Immature natural killer cell (primary cell): ENCODE measurements around the gene RIBC1. TPM values are rescaled to one million over a fixed set of nuclear protein-coding genes. Genes with fewer than 3 reads are reported as not detected.
"Not testable (repeated sequence)": the region's sequence is repeated elsewhere in the genome, so short reads cannot be mapped to it uniquely, and the experiment has no call there.

ENCODE experiments used
- DNase-seq, 3 donors: peaks; one replicate each; pipeline ENCODE4 v3.0.0; 2022; ENCODE audit warnings: mixed read lengths in 1 of 3
- H3K27ac Mint-ChIP-seq, 6 donors: one replicate each; pipeline ENCODE4 v1.8.0; 2020; ENCODE audit warnings: mixed read lengths in 6 of 6, mild to moderate bottlenecking in 5 of 6, inconsistent platforms in 4 of 6, moderate library complexity in 3 of 6
- H3K27me3 Mint-ChIP-seq, 3 donors: one replicate each; pipeline ENCODE4 v1.8.0; 2020 to 2021; ENCODE audit warnings: low read depth in 3 of 3, mild to moderate bottlenecking in 3 of 3, mixed read lengths in 3 of 3, moderate library complexity in 3 of 3, inconsistent platforms in 1 of 3
- H3K36me3 Mint-ChIP-seq, 3 donors: one replicate each; pipeline ENCODE4 v1.8.0; 2020; ENCODE audit warnings: mixed read lengths in 3 of 3, inconsistent platforms in 2 of 3, mild to moderate bottlenecking in 2 of 3
- H3K4me1 Mint-ChIP-seq, 2 donors: one replicate each; pipeline ENCODE4 v1.8.0; 2020; ENCODE audit warnings: inconsistent platforms in 2 of 2, mild to moderate bottlenecking in 2 of 2, mixed read lengths in 2 of 2, moderate library complexity in 1 of 2
- H3K4me3 Mint-ChIP-seq, 5 donors: one replicate each; pipeline ENCODE4 v1.8.0; 2020; ENCODE audit warnings: mild to moderate bottlenecking in 5 of 5, mixed read lengths in 5 of 5, inconsistent platforms in 3 of 5, moderate library complexity in 3 of 5
- H3K9me3 Mint-ChIP-seq, 6 donors: one replicate each; pipeline ENCODE4 v1.8.0; 2020; ENCODE audit warnings: mild to moderate bottlenecking in 6 of 6, mixed read lengths in 6 of 6, inconsistent platforms in 4 of 6, moderate library complexity in 3 of 6
- polyA plus RNA-seq, 3 donors: library from polyadenylated mRNA; unstranded; fragments of 300-500 nt; fragmentation: Illumina TruSeq; gene quantifications; one replicate each; pipeline ENCODE4 v1.2.3, GENCODE V29; 2021

Gene RIBC1
- polyA plus RNA-seq, 3 donors from 2014 or later, result 0.71 TPM; not detected in 2

DNA sequence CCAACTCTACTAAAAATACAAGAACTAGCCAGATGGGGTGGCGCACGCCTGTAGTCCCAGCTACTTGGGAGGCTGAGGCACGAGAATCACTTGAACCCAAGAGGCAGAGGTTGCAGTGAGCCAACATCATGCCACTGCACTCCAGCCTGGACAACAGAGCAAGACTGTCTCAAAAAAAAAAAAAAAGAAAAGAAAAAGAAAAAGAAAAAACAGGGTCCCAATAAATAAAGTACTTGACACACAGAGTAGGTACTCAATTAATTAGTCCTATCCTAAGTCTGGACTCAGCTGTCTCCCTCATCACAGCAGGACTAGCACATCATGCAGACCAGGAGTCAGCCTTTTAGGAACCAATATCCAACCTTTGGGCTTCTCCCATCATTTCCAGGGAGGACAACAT is 2.3 kb upstream of the RIBC1 start:
- Mint-ChIP-seq H3K4me1 (peaks cover 35 to 44% of the 10 kb centered on the region in 2 donors), H3K4me3 (peak overlapping the region in 4 of 5 donors; percentile 44 to 94 (median 93)), H3K27me3 (peaks cover 6 to 14% (median 7%) of the 10 kb centered on the region in 3 donors), H3K27ac (peak overlapping the region in 3 of 6 donors; percentile 7 to 98 (median 98))
- not testable (repeated sequence) for H3K9me3 Mint-ChIP-seq, DNase-seq, H3K36me3 Mint-ChIP-seq

DNA sequence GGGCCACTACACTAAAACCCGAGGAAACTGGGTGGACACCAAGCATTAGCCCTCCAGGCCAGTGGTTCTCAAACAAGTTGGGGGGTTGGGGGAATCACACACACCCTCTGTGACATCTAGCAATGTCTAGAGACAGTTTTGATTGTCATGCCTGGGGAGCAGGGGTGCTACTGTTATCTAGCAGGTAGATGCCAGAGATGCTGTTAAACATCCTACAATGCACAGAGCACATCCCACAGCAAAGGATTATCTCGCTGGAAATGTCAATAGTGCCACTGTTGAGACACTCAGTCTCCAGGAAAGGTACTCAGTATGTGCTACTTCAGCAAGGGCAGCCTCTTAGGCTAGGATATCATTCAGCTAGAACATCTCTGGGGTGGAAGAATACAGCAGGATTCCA is 1.5 kb upstream of the RIBC1 start:
- H3K36me3 Mint-ChIP-seq, result no peaks in the 10 kb centered on the region
- H3K9me3 Mint-ChIP-seq, result no peaks in the 10 kb centered on the region
- peak overlapping the region; percentile 92 to 97 (median 94) for H3K4me3 Mint-ChIP-seq
- H3K27ac Mint-ChIP-seq, result peak overlapping the region; percentile 94 to 99 (median 98)
- H3K4me1 Mint-ChIP-seq, result peaks cover 35 to 44% of the 10 kb centered on the region in 2 donors
- no peak for DNase-seq
- H3K27me3 Mint-ChIP-seq, result peaks cover 6 to 14% (median 7%) of the 10 kb centered on the region in 3 donors

DNA sequence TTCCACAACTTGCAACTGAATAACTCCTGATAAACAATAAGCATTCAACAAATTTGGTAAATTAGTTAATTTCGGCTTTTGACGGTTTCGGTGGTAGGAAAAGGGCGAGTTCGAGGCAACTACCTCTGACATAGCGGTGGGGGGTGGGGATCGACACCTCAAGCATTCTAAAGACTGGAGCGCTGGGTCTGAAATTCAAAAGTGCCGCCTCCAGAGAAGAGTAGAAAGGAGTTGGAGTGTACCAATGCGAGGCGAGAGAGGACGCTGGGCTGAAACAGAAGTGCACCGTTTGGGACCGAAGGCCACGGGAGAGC is 944 bp upstream of the RIBC1 start:
- no peak for DNase-seq
- Mint-ChIP-seq H3K27me3 (peaks cover 6 to 14% (median 7%) of the 10 kb centered on the region in 3 donors), H3K4me1 (peaks cover 35 to 44% of the 10 kb centered on the region in 2 donors), H3K9me3 (no peaks in the 10 kb centered on the region), H3K27ac (peak overlapping the region; percentile 94 to 99 (median 98)), H3K4me3 (peak overlapping the region; percentile 92 to 97 (median 94)), H3K36me3 (no peaks in the 10 kb centered on the region)

DNA sequence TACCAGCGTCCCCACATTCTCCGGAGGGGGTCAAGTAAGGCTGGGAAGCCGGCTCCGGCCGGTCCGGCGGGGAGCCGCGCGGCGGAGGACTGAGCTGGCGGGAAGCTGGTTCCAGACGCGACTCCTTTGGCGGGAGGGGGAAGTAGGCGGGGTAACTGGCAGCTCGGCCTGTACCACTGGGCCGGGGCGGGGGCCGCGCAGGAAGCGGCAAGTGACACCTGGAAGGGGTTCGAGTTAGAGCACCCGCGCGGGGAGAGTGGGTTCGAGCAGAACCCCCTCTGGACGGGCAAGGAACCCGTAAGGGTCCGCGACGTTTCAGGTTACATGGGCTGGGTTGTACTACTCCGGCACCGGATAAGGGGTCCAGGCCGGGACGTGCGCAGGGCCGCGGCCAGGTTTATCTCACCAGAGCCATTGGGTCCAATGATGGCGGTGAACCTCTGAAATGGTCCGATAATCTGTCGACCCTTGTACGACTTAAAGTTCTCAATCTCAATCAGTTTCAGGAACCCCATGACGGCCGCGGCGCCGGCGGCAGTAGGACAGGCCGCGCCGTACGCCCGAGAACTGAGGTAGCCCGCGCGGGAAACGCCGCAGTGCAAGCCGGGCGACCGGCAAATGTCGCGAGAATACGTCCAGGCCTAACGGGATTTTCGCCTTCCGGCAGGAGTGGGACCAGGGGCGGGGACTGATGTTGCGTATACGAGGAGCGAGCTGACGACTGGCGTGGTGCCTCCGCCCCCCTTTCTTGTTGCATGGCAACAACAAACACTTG is 400 bp upstream of the RIBC1 start, which contains the start of gene SMC1A:
TSS of gene SMC1A (minus strand) at position 569 of the 775 bp plus-strand sequence. CDS start at position 515, 54 bp downstream.
- Mint-ChIP-seq H3K36me3 (no peaks in the 10 kb centered on the region), H3K9me3 (no peaks in the 10 kb centered on the region)

DNA sequence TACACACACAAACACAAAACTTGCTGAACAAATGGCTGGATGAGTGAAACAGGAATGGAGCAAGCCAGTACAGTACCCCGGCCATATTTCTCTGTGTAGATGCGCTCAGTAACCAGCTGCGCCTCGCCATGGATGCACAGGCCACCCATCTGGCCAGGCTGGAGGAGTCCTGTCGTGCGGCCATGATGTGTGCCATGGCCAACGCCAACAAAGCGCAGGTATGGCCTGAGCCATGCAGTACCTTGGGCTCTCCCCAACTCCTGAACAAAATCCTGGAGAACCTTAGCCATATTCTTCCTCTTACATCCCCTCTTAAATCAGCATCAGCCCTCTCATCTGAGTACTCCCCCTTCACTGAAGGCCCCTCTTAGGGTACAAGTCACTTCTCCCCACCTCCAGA is 7.1 kb downstream of the RIBC1 start:
- Mint-ChIP-seq H3K9me3 (no peaks in the 10 kb centered on the region), H3K27me3 (peaks cover 0 to 8% (median 2%) of the 10 kb centered on the region in 3 donors), H3K36me3 (peaks cover 0 to 6% (median 0%) of the 10 kb centered on the region in 3 donors), H3K4me1 (peaks cover 16% of the 10 kb centered on the region in 2 donors), H3K27ac (peak overlapping the region in 2 of 6 donors; percentile 6 to 62), H3K4me3 (no peak overlapping the region)
- no peak for DNase-seq

More for the DNA sequence above, 400 bp upstream of the RIBC1 start, which contains the start of gene SMC1A:
- peaks cover 35 to 44% of the 10 kb centered on the region in 2 donors for H3K4me1 Mint-ChIP-seq
- peak; percentile 98 to 99 (median 98) for DNase-seq
- H3K4me3 Mint-ChIP-seq, result peak within 1 kb of the TSS; percentile 92 to 97 (median 94)
- peaks cover 6 to 14% (median 7%) of the 10 kb centered on the region in 3 donors for H3K27me3 Mint-ChIP-seq
- peak within 1 kb of the TSS; percentile 94 to 99 (median 98) for H3K27ac Mint-ChIP-seq

- Mint-ChIP-seq H3K4me3 (no peak overlapping the region), H3K36me3 (peaks cover 0 to 6% (median 0%) of the 10 kb centered on the region in 3 donors), H3K27me3 (peaks cover 0 to 6% (median 6%) of the 10 kb centered on the region in 3 donors), H3K27ac (peak overlapping the region in 1 of 6 donors; percentile 62), H3K4me1 (peaks cover 16 to 17% of the 10 kb centered on the region in 2 donors), H3K9me3 (no peaks in the 10 kb centered on the region)
- DNase-seq, result no peak
These were observed 7.6 kb downstream of the RIBC1 start for GRCh38 chrX:53430231-53430630.

DNA sequence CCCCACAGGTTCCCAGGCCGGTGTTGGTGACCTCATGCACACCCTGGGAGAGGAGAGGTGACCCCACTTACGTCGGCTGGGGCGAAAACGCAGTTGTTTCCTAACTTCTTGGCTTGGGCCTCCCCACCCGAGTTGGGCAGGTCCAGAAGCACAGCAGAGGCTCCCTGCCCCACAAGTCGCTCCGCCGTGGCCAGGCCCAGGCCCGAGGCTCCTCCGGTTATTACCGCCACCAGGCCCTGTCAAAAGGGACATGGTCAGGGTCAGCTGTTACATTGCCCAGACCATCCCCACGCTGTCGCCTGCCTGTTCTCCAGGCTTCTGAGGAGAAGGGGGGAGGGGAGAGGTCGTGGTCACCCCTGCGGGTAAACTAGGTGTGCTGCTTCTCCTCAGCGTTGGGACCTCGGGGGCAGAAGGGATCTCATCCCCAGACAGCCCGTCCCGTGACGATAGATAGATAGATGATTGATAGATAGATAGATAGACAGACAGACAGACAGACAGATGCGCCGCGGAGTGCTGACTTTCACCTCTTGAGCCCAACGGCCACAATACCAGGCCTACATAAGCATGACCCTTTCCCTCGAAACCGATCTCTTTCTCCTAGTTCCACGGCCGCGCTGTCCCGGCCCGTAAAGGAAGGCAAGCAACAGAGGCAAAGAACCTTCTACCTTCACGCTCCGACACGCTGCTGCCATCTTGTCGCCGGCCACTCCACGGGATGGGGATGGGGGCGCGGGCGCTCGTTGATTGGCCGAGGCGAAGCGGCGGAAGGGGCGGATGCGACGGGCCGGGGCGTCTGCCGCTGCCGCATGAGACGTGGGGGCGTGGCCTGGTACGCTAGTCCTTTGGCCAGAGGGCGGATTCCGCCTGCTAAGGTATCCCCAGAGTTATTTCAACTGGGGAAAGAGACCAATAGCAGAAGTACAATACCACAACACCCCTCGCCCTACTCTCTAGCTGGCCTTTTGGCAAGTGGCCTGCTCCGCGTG is 11.3 kb downstream of the RIBC1 start, which contains the start of gene HSD17B10:
TSS of gene HSD17B10 (minus strand) at position 720 of the 989 bp plus-strand sequence. CDS start at position 695, 25 bp downstream.
- peak; percentile 78 to 85 (median 84) for DNase-seq
- peak within 1 kb of the TSS; percentile 90 to 97 (median 94) for H3K27ac Mint-ChIP-seq
- peaks cover 0 to 12% (median 8%) of the 10 kb centered on the region in 3 donors for H3K27me3 Mint-ChIP-seq
- no peaks in the 10 kb centered on the region for H3K9me3 Mint-ChIP-seq
- H3K4me1 Mint-ChIP-seq, result peaks cover 16 to 17% of the 10 kb centered on the region in 2 donors
- H3K4me3 Mint-ChIP-seq, result peak within 1 kb of the TSS; percentile 95 to 98 (median 97)
- H3K36me3 Mint-ChIP-seq, result peaks cover 0 to 6% (median 0%) of the 10 kb centered on the region in 3 donors

DNA sequence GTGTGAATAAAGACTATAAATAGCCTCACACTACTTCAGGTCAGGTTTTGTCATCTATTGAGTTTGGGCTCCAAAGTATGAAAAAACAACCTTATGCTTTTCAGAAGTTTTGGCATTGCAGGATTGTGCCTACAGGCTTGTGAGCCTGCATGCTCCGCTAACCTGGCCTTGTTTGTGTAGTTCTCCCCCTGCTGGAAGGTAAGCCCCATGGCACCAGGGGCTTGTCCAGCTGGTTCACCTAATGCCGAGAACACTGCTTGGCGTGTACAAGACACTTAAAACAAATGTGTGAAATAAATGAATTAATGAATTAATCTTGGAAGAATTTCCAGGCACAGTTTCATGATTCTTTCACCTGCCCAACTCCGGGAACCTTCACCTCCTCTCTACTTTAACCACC is 13.3 kb downstream of the RIBC1 start:
- Mint-ChIP-seq H3K4me3 (peak overlapping the region in 1 of 5 donors; percentile 30), H3K36me3 (peaks cover 0 to 6% (median 0%) of the 10 kb centered on the region in 3 donors), H3K27ac (no peak overlapping the region), H3K27me3 (peaks cover 2 to 16% (median 8%) of the 10 kb centered on the region in 3 donors), H3K4me1 (peaks cover 17 to 20% of the 10 kb centered on the region in 2 donors), H3K9me3 (peaks cover 0 to 1% (median 0%) of the 10 kb centered on the region in 6 donors)
- peak; percentile 63 to 67 (median 64) for DNase-seq

GRCh38 chrX:53437206-53437605 is 14.5 kb downstream of the RIBC1 start:
- no peak overlapping the region for H3K27ac Mint-ChIP-seq
- no peak for DNase-seq
- peaks cover 0 to 1% (median 0%) of the 10 kb centered on the region in 6 donors for H3K9me3 Mint-ChIP-seq
- H3K27me3 Mint-ChIP-seq, result peaks cover 3 to 16% (median 9%) of the 10 kb centered on the region in 3 donors
- H3K4me3 Mint-ChIP-seq, result no peak overlapping the region
- peaks cover 0 to 1% (median 0%) of the 10 kb centered on the region in 3 donors for H3K36me3 Mint-ChIP-seq
- peaks cover 26 to 32% of the 10 kb centered on the region in 2 donors for H3K4me1 Mint-ChIP-seq

DNA sequence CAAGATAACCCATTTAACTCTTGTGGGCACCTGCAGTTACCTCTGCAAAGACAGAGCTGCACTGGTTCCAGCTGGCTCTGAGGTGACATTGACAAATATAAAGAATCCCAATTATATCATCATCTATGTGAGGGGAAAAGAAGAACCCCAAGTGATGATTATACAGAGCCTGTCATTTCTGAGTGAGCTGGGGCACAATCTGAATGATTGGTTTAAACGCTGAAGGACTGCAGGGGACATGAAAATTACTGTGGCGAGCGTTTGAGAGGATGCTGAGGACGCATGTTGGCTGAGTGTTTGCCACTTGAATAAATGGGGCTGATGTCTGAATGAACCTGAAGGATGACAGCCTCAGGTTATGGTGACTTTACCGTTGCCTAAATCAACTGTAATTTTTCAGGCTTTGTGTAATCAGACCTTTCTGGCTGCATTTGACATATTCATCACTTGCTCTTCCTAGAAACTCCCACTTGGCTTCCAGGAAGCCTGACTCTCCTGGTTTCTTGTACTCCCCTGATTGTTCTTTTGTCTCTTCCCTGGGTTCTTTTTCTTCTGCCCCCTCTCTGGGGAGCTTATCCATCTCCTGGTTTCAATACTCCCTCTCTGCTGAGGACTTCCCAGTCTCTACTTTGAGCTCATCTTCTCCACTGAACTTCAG is 15.6 kb downstream of the RIBC1 start:
- no peaks in the 10 kb centered on the region for H3K36me3 Mint-ChIP-seq
- no peak overlapping the region for H3K4me3 Mint-ChIP-seq
- DNase-seq, result no peak
- peaks cover 3 to 16% (median 10%) of the 10 kb centered on the region in 3 donors for H3K27me3 Mint-ChIP-seq
- peaks cover 25 to 30% of the 10 kb centered on the region in 2 donors for H3K4me1 Mint-ChIP-seq
- peaks cover 0 to 1% (median 0%) of the 10 kb centered on the region in 6 donors for H3K9me3 Mint-ChIP-seq
- H3K27ac Mint-ChIP-seq, result no peak overlapping the region

DNA sequence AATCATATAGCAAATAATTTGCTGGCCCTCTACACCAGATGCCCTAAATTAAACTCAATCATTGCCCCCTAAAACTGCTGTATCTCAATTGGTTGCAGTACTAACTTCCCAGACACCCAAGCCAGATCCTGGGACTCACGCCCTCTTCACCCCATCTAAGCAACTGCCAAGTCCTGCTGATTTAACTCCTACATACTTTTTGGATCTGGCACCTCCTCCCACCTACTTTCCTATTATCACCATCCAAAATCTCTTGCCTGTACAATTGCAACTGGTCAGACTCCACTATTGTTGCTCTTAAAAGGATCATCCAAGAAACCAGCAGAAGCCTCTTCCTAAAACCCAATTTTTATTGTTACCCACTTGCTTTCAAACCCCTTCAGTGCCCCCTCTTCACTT is 16.2 kb downstream of the RIBC1 start:
- peaks cover 0 to 1% (median 0%) of the 10 kb centered on the region in 6 donors for H3K9me3 Mint-ChIP-seq
- no peak overlapping the region for H3K4me3 Mint-ChIP-seq
- H3K27ac Mint-ChIP-seq, result no peak overlapping the region
- DNase-seq, result no peak
- peaks cover 3 to 16% (median 10%) of the 10 kb centered on the region in 3 donors for H3K27me3 Mint-ChIP-seq
- H3K4me1 Mint-ChIP-seq, result peaks cover 21 to 25% of the 10 kb centered on the region in 2 donors
- no peaks in the 10 kb centered on the region for H3K36me3 Mint-ChIP-seq

- DNase-seq, result no peak
- H3K27ac Mint-ChIP-seq, result no peak overlapping the region
These were observed 17.4 kb downstream of the RIBC1 start for GRCh38 chrX:53440101-53440500.

More at GRCh38 chrX:53440101-53440500, 17.4 kb downstream of the RIBC1 start:
- Mint-ChIP-seq H3K4me3 (peak overlapping the region in 2 of 5 donors; percentile 7 to 74), H3K27me3 (peaks cover 3 to 14% (median 4%) of the 10 kb centered on the region in 3 donors), H3K36me3 (no peaks in the 10 kb centered on the region), H3K9me3 (peaks cover 0 to 1% (median 0%) of the 10 kb centered on the region in 6 donors), H3K4me1 (peaks cover 11 to 15% of the 10 kb centered on the region in 2 donors)
